SK-N-SH (cell line): ENCODE measurements around the gene PITX1. TPM values are rescaled to one million over a fixed set of nuclear protein-coding genes. Genes with fewer than 3 reads are reported as not detected.

Experiments
- CTCF ChIA-PET: fragments of 300-600, 350-600 bp; formaldehyde crosslinking; extraction: SDS; loops from one replicate; lab custom pipeline; 2021; lab: Yijun Ruan, JAX
- POLR2A ChIA-PET: fragments of 350-600 bp; sonication (Branson Sonifier 250); formaldehyde crosslinking; extraction: SDS; loops from one replicate; lab custom pipeline; 2020; ENCODE audit warnings: antibody characterized with exemption, inconsistent platforms; lab: Yijun Ruan, JAX
- DNase-seq: peaks from one replicate; pipeline ENCODE4 v3.0.0; 2012
- H2AFZ ChIP-seq: fragments of 200-600 bp; sonication (generic); 2 replicates; pipeline ENCODE4 v1.8.1; 2016; ENCODE audit warnings: antibody characterized with exemption, mild to moderate bottlenecking, low read depth
- H3F3A ChIP-seq: fragments of 200-600 bp; sonication (generic); replicated peaks from 2 replicates; pipeline ENCODE3; 2016; ENCODE audit warnings: antibody characterized with exemption, mild to moderate bottlenecking; ENCODE audit not compliant: insufficient read depth
- H3K27ac ChIP-seq, 2 experiments: fragments of 200-500 bp in 1 of 2; fragments of 200-600 bp in 1 of 2; sonication (Bioruptor generic) in 1 of 2; sonication (generic), shearing (Covaris generic) in 1 of 2; 2 replicates each; pipeline versions ENCODE4 v1.5.1 to v1.6.1; 2014 to 2016; ENCODE audit warnings: low read depth in 2 of 2, inconsistent platforms in 1 of 2, low read length in 1 of 2, mild to moderate bottlenecking in 1 of 2, mixed read lengths in 1 of 2
- H3K27me3 ChIP-seq: fragments of 200-600 bp; sonication (generic), shearing (Covaris generic); 2 replicates; pipeline ENCODE4 v1.6.1; 2016; ENCODE audit warnings: mixed run types; ENCODE audit not compliant: insufficient read depth
- H3K36me3 ChIP-seq, 2 experiments: fragments of 200-500 bp in 1 of 2; fragments of 200-600 bp in 1 of 2; sonication (Bioruptor generic) in 1 of 2; sonication (generic) in 1 of 2; replicated peaks in 1 of 2; 2 replicates each; pipeline versions ENCODE3 to v1.5.1; 2014 to 2016; ENCODE audit warnings: low read length in 1 of 2, mild to moderate bottlenecking in 1 of 2; ENCODE audit not compliant: insufficient read depth in 2 of 2, control insufficient read depth in 1 of 2
- H3K4me1 ChIP-seq, 2 experiments: fragments of 200-500 bp in 1 of 2; fragments of 200-600 bp in 1 of 2; sonication (Bioruptor generic) in 1 of 2; sonication (generic), shearing (Covaris generic) in 1 of 2; 2 replicates each; pipeline versions ENCODE4 v1.5.1 to v1.6.1; 2014 to 2016; ENCODE audit warnings: low read depth in 1 of 2, low read length in 1 of 2, mixed run types in 1 of 2; ENCODE audit not compliant: insufficient read depth in 2 of 2, control insufficient read depth in 1 of 2
- H3K4me2 ChIP-seq: fragments of 200-600 bp; sonication (generic), shearing (Covaris generic); 2 replicates; pipeline ENCODE4 v1.6.1; 2017; ENCODE audit warnings: mixed run types
- H3K4me3 ChIP-seq, 2 experiments: fragments of 200-500 bp in 1 of 2; fragments of 200-600 bp in 1 of 2; sonication (Bioruptor generic) in 1 of 2; sonication (generic), shearing (Covaris generic) in 1 of 2; 2 replicates each; pipeline versions ENCODE4 v1.5.1 to v1.8.1; 2014 to 2016; ENCODE audit warnings: low read depth in 2 of 2, inconsistent platforms in 1 of 2, low read length in 1 of 2, mild to moderate bottlenecking in 1 of 2, mixed read lengths in 1 of 2, moderate library complexity in 1 of 2
- H3K79me2 ChIP-seq: fragments of 200-600 bp; sonication (generic); 2 replicates; pipeline ENCODE4 v1.8.1; 2017; ENCODE audit warnings: mild to moderate bottlenecking; ENCODE audit not compliant: insufficient read depth
- H3K9ac ChIP-seq: fragments of 200-600 bp; sonication (generic); 2 replicates; pipeline ENCODE4 v1.6.1; 2017; ENCODE audit warnings: mixed run types
- H3K9me2 ChIP-seq: fragments of 200-600 bp; sonication (generic); 2 replicates; pipeline ENCODE4 v1.6.1; 2017; ENCODE audit warnings: mixed run types
- H3K9me3 ChIP-seq: fragments of 200-600 bp; sonication (generic); 2 replicates; pipeline ENCODE4 v1.6.1; 2017; ENCODE audit warnings: mixed run types, mild to moderate bottlenecking, moderate library complexity
- H4K20me1 ChIP-seq: fragments of 200-600 bp; sonication (generic); 2 replicates; pipeline ENCODE4 v1.6.1; 2017; ENCODE audit warnings: mild to moderate bottlenecking, mixed run types; ENCODE audit not compliant: insufficient read depth
- EZH2phosphoT487 ChIP-seq: fragments of 200-600 bp; sonication (generic); IDR thresholded peaks from 2 replicates; pipeline ENCODE4 v1.6.1; 2017; ENCODE audit warnings: low read depth, mixed run types, mild to moderate bottlenecking, antibody characterized with exemption, moderate library complexity, borderline replicate concordance
- FOSL2 ChIP-seq: IDR thresholded peaks from 2 replicates; pipeline ENCODE4 v1.4.0; 2012; ENCODE audit warnings: low read depth, mild to moderate bottlenecking, moderate library complexity, borderline replicate concordance
- GATA2 ChIP-seq: sonication (generic); formaldehyde crosslinking; IDR thresholded peaks from 2 replicates; pipeline ENCODE4 v1.5.0; 2020; ENCODE audit warnings: mild to moderate bottlenecking, missing genetic modification reagents
- MEF2A ChIP-seq: IDR thresholded peaks from 2 replicates; pipeline ENCODE4 v1.4.0; 2012; ENCODE audit warnings: low read depth, borderline replicate concordance
- NFIC ChIP-seq: IDR thresholded peaks from 2 replicates; pipeline ENCODE4 v1.4.0; 2012; ENCODE audit warnings: borderline replicate concordance
- RCOR1 ChIP-seq: fragments of 150-350 bp; IDR thresholded peaks from 2 replicates; pipeline ENCODE4 v1.6.1; 2017; ENCODE audit warnings: antibody characterized with exemption, low read length
- RFX5 ChIP-seq: IDR thresholded peaks from 2 replicates; pipeline ENCODE4 v1.6.1; 2012; ENCODE audit warnings: mild to moderate bottlenecking, improper control_type of control experiment, low read length
- RXRA ChIP-seq: IDR thresholded peaks from 2 replicates; pipeline ENCODE4 v1.4.0; 2012; ENCODE audit warnings: low read depth, mild to moderate bottlenecking, borderline replicate concordance
- SMC3 ChIP-seq: IDR thresholded peaks from 2 replicates; pipeline ENCODE4 v1.6.1; 2012; ENCODE audit warnings: low read depth, low read length, improper control_type of control experiment
- TAF1 ChIP-seq: IDR thresholded peaks from 2 replicates; pipeline ENCODE4 v1.6.1; 2012; ENCODE audit warnings: low read depth, mild to moderate bottlenecking, low read length, moderate library complexity, borderline replicate concordance
- TCF12 ChIP-seq: IDR thresholded peaks from 2 replicates; pipeline ENCODE4 v1.4.0; 2012
- TEAD4 ChIP-seq: IDR thresholded peaks from 2 replicates; pipeline ENCODE4 v1.4.0; 2012; ENCODE audit warnings: mild to moderate bottlenecking, borderline replicate concordance; ENCODE audit not compliant: insufficient read depth
- YY1 ChIP-seq: IDR thresholded peaks from 2 replicates; pipeline ENCODE4 v1.4.0; 2012; ENCODE audit warnings: low read depth, mild to moderate bottlenecking
- ZBTB33 ChIP-seq: IDR thresholded peaks from 2 replicates; pipeline ENCODE4 v1.4.0; 2012; ENCODE audit warnings: low read depth, borderline replicate concordance
- WGBS: methylation state at CpG from one replicate; pipeline ENCODE4 v1.1.6; 2017; ENCODE audit warnings: low lambda C conversion rate; 5-methylcytosine and 5-hydroxymethylcytosine counted together
- polyA plus RNA-seq, 3 experiments: library from polyadenylated mRNA; depleted of rRNA; stranded (reverse); fragments of >200 nt; gene quantifications; 2 replicates each; pipeline ENCODE4 v1.2.3, GENCODE V29; 2012
- TF ChIP-seq, protein P1 (sequence below): IDR thresholded peaks from 2 replicates; pipeline ENCODE4 v1.6.1; 2012; ENCODE audit warnings: mild to moderate bottlenecking, low read depth, low read length, moderate library complexity
- TF ChIP-seq, protein P2 (sequence below): IDR thresholded peaks from 2 replicates; pipeline ENCODE4 v1.4.0; 2012; ENCODE audit warnings: low read depth
- TF ChIP-seq, protein P3 (sequence below): IDR thresholded peaks from 2 replicates; pipeline ENCODE4 v1.4.0; 2012; ENCODE audit warnings: low read depth, borderline replicate concordance

Gene PITX1
- polyA plus RNA-seq, 1 of the 3 experiments (the other 2 are of a cell fraction), result not detected

DNA sequence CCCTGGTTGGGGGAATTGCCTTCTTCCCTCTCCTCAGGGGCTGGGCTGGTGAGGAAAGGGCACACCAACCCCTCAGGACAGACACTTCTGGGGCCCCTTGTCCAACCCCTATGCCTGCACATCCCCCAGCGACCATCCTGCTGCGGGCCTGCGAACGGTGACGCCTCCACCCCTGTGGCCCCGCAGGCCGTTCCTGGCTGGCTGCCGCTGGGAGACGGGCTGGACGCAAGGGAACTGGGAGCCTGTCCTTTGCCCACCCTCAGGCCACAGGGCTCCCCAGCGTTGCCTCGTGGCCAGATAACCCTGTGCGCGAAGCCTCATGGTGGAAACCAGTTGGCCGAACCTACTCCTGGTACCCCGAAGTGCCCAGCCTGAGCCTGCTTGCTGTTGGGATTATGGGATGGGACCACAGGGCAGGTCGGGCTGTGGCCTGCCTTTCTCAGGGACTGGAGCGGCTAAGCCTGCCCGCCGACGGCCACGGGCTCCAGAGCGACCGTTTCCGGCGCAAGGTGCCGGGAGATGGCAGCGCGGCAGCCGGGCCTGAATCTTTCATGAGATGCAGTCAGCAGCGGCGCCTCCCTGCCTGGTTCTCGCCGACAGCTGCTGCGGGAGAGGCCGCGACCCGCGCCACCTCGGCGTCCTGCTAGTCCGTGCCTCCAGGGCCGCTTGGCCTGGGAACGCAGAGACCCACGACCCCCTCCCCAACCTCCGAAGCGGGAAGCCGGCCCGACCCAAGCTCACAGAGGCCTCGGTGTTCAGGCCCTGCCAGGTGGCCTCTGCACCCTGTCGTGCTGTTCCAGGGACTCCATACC lies 6.5 kb upstream of the PITX1 start:
- 24% methylated on average over 8 of the region's 51 CpGs for WGBS
- POLR2A ChIA-PET, result no interaction called here
- peak; percentile 77 for DNase-seq

DNA sequence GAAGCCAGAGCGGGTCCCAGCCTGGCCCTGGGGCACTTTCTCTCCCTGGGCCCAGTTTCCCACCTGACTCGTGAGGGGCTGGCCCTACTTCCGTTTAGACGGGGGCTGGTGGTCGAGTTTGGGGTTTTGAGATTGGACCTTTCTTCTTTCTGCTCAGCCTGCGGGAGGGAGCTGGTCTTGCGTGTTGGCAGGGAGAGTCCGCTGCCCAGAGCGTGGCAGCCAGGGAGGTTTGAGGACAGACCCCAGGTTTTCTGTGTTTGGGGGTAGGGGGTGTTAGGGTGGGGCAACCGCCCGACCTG lies 6.0 kb upstream of the PITX1 start:
- ChIA-PET POLR2A (no interaction called here), CTCF (interaction anchor here (0.6 to 3.3 kb wide), 3 partner anchors 9 to 296 kb away, joined by 3 to 11 read pairs (median 3); no protein-coding TSS in a partner anchor)
- no peaks in the 10 kb centered on the region for H3K9me2 ChIP-seq
- no peaks in the 10 kb centered on the region for H3K36me3 ChIP-seq
- no peak overlapping the region for H2AFZ ChIP-seq
- 19% methylated on average over 5 of the region's 11 CpGs for WGBS
- H3F3A ChIP-seq, result no peaks in the 10 kb centered on the region
- no peak for DNase-seq
- H4K20me1 ChIP-seq, result peaks cover 8% of the 10 kb centered on the region; the same call in 1 of the 2 replicates
- no peak overlapping the region for H3K27ac ChIP-seq
- H3K4me2 ChIP-seq, result no peak overlapping the region
- H3K79me2 ChIP-seq, result no peaks in the 10 kb centered on the region
- H3K27me3 ChIP-seq, result peaks cover 96% of the 10 kb centered on the region
- no peak for TF ChIP-seq RFX5
- no peak for TF ChIP-seq TAF1
- no peak for TF ChIP-seq TCF12
- TF ChIP-seq, protein P1, sequence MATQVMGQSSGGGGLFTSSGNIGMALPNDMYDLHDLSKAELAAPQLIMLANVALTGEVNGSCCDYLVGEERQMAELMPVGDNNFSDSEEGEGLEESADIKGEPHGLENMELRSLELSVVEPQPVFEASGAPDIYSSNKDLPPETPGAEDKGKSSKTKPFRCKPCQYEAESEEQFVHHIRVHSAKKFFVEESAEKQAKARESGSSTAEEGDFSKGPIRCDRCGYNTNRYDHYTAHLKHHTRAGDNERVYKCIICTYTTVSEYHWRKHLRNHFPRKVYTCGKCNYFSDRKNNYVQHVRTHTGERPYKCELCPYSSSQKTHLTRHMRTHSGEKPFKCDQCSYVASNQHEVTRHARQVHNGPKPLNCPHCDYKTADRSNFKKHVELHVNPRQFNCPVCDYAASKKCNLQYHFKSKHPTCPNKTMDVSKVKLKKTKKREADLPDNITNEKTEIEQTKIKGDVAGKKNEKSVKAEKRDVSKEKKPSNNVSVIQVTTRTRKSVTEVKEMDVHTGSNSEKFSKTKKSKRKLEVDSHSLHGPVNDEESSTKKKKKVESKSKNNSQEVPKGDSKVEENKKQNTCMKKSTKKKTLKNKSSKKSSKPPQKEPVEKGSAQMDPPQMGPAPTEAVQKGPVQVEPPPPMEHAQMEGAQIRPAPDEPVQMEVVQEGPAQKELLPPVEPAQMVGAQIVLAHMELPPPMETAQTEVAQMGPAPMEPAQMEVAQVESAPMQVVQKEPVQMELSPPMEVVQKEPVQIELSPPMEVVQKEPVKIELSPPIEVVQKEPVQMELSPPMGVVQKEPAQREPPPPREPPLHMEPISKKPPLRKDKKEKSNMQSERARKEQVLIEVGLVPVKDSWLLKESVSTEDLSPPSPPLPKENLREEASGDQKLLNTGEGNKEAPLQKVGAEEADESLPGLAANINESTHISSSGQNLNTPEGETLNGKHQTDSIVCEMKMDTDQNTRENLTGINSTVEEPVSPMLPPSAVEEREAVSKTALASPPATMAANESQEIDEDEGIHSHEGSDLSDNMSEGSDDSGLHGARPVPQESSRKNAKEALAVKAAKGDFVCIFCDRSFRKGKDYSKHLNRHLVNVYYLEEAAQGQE, result no peak
- TF ChIP-seq, protein P2, sequence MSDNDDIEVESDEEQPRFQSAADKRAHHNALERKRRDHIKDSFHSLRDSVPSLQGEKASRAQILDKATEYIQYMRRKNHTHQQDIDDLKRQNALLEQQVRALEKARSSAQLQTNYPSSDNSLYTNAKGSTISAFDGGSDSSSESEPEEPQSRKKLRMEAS, result no peak
- TF ChIP-seq YY1, result no peak
- no peak for TF ChIP-seq SMC3
- TF ChIP-seq, protein P3, sequence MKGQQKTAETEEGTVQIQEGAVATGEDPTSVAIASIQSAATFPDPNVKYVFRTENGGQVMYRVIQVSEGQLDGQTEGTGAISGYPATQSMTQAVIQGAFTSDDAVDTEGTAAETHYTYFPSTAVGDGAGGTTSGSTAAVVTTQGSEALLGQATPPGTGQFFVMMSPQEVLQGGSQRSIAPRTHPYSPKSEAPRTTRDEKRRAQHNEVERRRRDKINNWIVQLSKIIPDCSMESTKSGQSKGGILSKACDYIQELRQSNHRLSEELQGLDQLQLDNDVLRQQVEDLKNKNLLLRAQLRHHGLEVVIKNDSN, result no peak
- TF ChIP-seq ZBTB33, result no peak
- TF ChIP-seq EZH2phosphoT487, result no peak
- no peak for TF ChIP-seq MEF2A
- no peak for TF ChIP-seq TEAD4
- no peak for TF ChIP-seq FOSL2
- TF ChIP-seq RCOR1, result no peak
- TF ChIP-seq NFIC, result no peak
- TF ChIP-seq RXRA, result no peak
- no peaks in the 10 kb centered on the region; a peak in 1 of 4 replicates for H3K4me1 ChIP-seq
- no peak overlapping the region for H3K4me3 ChIP-seq
- no peak overlapping the region for H3K9ac ChIP-seq
- H3K9me3 ChIP-seq, result no peaks in the 10 kb centered on the region

More for the DNA sequence above, 6.5 kb upstream of the PITX1 start:
- no peaks in the 10 kb centered on the region for H3F3A ChIP-seq
- no peak overlapping the region for H3K27ac ChIP-seq
- no peaks in the 10 kb centered on the region for H3K9me3 ChIP-seq
- H3K9me2 ChIP-seq, result no peaks in the 10 kb centered on the region
- no peak overlapping the region for H3K9ac ChIP-seq
- H4K20me1 ChIP-seq, result 0 out of 2 replicates have a peak, but pooled peaks cover 5% of the 10 kb centered on the region
- H3K79me2 ChIP-seq, result no peaks in the 10 kb centered on the region
- no peaks in the 10 kb centered on the region; a peak in 1 of 4 replicates for H3K4me1 ChIP-seq
- no peak overlapping the region for H2AFZ ChIP-seq
- CTCF ChIA-PET, result interaction anchor here (0.6 to 3.3 kb wide), 3 partner anchors 8 to 296 kb away, joined by 3 to 11 read pairs (median 3); no protein-coding TSS in a partner anchor
- no peak overlapping the region for H3K4me2 ChIP-seq
- TF ChIP-seq GATA2 (CRISPR knock-in tag), result no peak
- no peak overlapping the region; a peak in 1 of 4 replicates for H3K4me3 ChIP-seq
- no peaks in the 10 kb centered on the region for H3K36me3 ChIP-seq
- H3K27me3 ChIP-seq, result peaks cover 96% of the 10 kb centered on the region
